GM12864 (cell line): ENCODE data around the gene DCXR.

Experiments used
- DNase-seq: peaks from one replicate; pipeline ENCODE4 v3.0.0-alpha.2; 2011; ENCODE audit warnings: low read depth
- H3K4me3 ChIP-seq: 2 replicates; pipeline ENCODE4 v1.5.1; 2011; ENCODE audit warnings: mild to moderate bottlenecking, low read depth, low read length, control low read depth
- CTCF ChIP-seq: IDR thresholded peaks from 2 replicates; pipeline ENCODE4 v1.5.1; 2011; ENCODE audit warnings: low read depth, mild to moderate bottlenecking, moderate library complexity, low read length, control low read depth, inconsistent platforms; ENCODE audit errors: missing control alignments

DCXR gene

DNA sequence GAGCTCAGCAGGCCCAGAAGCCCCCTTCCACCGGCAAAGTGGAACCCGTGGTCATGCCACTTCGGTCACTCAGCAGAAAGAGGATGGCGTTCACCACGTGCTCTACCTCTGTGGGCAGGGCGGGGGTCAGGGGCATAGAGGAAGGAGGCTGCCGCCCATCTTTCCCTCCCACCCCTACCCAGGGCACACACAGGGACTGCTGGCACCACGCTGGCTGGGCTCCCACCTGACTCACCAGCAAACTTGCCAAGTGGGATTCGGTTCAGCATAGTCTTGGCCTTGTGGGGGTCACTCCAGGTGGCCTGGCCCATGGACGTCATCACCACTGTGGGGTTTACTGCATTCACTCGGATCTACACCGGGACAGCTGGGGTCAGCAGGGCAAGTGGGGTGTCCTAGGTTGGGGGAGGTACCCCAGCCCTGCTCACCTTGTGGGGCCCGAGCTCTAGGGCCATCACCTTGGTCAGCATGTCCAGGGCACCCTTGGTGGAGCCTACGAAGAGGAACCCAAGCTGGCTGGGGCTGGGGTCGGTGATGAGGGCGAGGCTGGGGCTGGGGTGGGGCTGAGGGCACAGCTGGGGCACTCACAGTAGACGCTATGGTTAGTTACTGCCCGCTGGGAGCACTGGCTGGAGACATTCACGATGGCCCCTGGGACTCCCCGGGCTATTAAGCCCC lies 1.4 kb downstream of the DCXR start:
- DNase-seq = no peak
- peak overlapping the region; percentile 51 for H3K4me3 ChIP-seq
- TF ChIP-seq CTCF = no peak

GRCh38 chr17:82035488-82035887 lies 2.0 kb downstream of the DCXR start:
- no peak for DNase-seq
- H3K4me3 ChIP-seq = no peak overlapping the region
- no peak for TF ChIP-seq CTCF

DNA sequence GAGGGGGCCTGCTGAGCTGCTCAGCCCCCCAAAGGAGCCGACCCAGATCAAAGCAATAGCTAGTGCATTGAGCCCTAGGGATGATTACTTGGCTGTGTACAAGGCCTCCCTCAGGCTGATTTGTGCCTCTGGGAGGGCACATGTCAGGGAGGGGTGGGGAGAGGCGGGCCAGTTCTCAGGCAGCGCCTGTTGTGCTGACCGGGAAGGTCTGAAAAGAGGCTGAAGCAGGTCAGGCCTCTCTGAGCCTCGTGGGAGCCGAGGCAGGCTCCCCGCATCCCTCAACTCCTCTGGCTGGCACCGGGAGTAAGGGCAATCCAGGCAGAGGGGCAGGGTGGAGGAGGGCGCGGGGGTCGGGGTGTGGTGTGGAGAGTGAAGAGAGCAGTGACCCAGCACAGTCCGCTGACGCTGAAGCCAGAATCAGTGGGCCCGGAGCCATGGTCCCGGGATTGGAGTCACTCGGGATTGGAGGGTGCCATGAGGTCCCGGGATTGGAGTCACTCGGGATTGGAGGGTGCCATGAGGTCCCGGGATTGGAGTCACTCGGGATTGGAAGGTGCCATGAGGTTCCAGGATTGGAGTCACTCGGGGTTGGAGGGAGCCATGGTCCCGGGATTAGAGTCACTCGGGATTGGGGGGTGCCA lies 3.0 kb downstream of the DCXR start:
- DNase-seq = no peak
- TF ChIP-seq CTCF = no peak
- no peak overlapping the region for H3K4me3 ChIP-seq

GRCh38 chr17:82033359-82034085 lies 4.0 kb downstream of the DCXR start:
- no peak for TF ChIP-seq CTCF
- no peak for DNase-seq
- H3K4me3 ChIP-seq = no peak overlapping the region

- no peak for TF ChIP-seq CTCF
- peak overlapping the region; percentile 14; the same call in 1 of the 2 replicates for H3K4me3 ChIP-seq
- DNase-seq = no peak
These were observed 5.4 kb downstream of the DCXR start for GRCh38 chr17:82031885-82032627.

GRCh38 chr17:82031303-82031884 lies 6.1 kb downstream of the DCXR start, which contains the start of gene RAC3:
TSS of gene RAC3 (plus strand) at chr17:82031678. CDS start at chr17:82031762, 84 bp downstream.
- peak within 1 kb of the TSS; percentile 33 for H3K4me3 ChIP-seq
- no peak for DNase-seq
- no peak for TF ChIP-seq CTCF
